ENCODE results near the gene ERGIC3. TPM values are rescaled to one million over a fixed set of nuclear protein-coding genes. Genes with fewer than 3 reads are reported as not detected.

Gene ERGIC3
- total and polyA plus RNA-seq, 10 donors: 127 to 179 (median 147) TPM

DNA sequence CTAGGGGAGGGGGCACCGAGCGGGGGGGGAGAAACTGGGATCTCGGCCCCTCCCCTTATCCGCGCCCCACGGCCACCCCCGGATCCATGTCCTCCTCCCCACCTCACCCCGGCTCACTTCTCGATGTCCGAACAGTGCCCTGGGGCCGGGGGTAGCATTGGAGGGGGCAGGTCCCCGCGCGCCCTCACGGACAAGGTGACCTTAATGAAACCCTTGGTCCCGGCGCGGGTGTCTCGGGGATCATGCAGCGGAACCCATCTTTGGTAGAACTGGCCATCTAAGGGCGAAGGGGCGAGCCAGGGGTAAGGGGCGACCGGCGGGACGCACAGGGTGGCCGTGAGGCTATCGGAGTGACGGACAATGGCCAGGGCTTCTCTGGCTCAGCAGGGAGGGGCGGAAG lies 60.1 kb downstream of the ERGIC3 start:
- H3K36me3 ChIP-seq: no peaks in the 10 kb centered on the region
- peaks cover 0 to 44% (median 23%) of the 10 kb centered on the region in 7 donors for H3K27me3 ChIP-seq (replicated peaks in 1 of 7)
- TF ChIP-seq POLR2A (IDR thresholded peaks at IDR 0.05) (no peak), POLR2AphosphoS5 (IDR thresholded peaks at IDR 0.05) (no peak)
- TF ChIP-seq, protein P1, sequence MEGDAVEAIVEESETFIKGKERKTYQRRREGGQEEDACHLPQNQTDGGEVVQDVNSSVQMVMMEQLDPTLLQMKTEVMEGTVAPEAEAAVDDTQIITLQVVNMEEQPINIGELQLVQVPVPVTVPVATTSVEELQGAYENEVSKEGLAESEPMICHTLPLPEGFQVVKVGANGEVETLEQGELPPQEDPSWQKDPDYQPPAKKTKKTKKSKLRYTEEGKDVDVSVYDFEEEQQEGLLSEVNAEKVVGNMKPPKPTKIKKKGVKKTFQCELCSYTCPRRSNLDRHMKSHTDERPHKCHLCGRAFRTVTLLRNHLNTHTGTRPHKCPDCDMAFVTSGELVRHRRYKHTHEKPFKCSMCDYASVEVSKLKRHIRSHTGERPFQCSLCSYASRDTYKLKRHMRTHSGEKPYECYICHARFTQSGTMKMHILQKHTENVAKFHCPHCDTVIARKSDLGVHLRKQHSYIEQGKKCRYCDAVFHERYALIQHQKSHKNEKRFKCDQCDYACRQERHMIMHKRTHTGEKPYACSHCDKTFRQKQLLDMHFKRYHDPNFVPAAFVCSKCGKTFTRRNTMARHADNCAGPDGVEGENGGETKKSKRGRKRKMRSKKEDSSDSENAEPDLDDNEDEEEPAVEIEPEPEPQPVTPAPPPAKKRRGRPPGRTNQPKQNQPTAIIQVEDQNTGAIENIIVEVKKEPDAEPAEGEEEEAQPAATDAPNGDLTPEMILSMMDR (IDR thresholded peaks at IDR 0.05 in 8 of 11, conservative IDR thresholded peaks at IDR 0.05 in 3 of 11): no peak
- H3K27ac ChIP-seq: peak overlapping the region in 2 of 8 donors; percentile 17 to 56
- intact Hi-C loops (cut with DNase I; ENCODE audit: low total_unique reads): no loop called here
- DNase-seq: no peak
- H3K4me3 ChIP-seq: peak overlapping the region; percentile 22 to 72 (median 46)
- 29 to 90% (median 32%) methylated on average over 2 to 30 of the region's 30 CpGs for WGBS, 5 donors
- H3K4me1 ChIP-seq: peaks cover 8 to 23% (median 19%) of the 10 kb centered on the region in 6 donors
- no peaks in the 10 kb centered on the region for H3K9me3 ChIP-seq

DNA sequence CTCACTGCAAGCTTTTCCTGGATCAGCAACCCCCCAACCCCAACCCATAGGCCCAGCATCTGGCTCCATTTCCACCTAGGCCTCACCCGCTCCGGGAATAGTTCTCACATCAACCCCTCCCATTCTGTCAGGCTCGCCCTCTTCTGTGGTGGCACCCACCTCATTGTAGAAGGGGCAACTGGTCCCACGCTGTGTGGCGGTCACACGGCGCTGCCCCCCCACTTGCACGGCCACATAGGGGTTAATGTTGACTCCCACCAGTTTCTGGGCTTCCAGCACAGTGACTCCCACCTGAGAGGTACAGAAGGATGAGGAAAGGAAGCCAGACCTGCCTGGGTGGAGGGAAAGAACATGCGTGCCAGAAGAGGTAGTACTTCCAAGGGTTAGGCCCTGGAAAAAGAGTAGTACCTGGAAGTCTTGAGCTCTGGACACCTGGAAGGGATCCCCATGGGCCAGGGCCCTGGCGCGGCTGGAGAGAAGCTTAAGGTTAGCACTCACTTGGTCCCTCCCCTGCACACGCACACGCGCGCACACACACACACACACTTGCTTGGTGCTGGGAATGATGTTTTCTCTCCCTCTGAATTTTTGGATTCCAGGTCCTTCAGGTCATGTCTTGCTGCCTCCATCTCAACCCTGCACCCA lies 61.1 kb downstream of the ERGIC3 start:
- intact Hi-C loops (cut with DNase I; ENCODE audit: low total_unique reads): no loop called here
- 90 to 95% (median 93%) methylated on average over 14 to 15 of the region's 15 CpGs for WGBS, 5 donors
- Histone ChIP-seq H3K36me3 (no peaks in the 10 kb centered on the region), H3K9me3 (no peaks in the 10 kb centered on the region), H3K4me3 (no peak overlapping the region), H3K4me1 (peaks cover 8 to 23% (median 19%) of the 10 kb centered on the region in 6 donors), H3K27me3 (replicated peaks in 1 of 7) (peaks cover 0 to 44% (median 23%) of the 10 kb centered on the region in 7 donors), H3K27ac (no peak overlapping the region)
- no peak for TF ChIP-seq POLR2AphosphoS5 (IDR thresholded peaks at IDR 0.05)
- TF ChIP-seq POLR2A (IDR thresholded peaks at IDR 0.05): no peak
- DNase-seq: peak; percentile 51

DNA sequence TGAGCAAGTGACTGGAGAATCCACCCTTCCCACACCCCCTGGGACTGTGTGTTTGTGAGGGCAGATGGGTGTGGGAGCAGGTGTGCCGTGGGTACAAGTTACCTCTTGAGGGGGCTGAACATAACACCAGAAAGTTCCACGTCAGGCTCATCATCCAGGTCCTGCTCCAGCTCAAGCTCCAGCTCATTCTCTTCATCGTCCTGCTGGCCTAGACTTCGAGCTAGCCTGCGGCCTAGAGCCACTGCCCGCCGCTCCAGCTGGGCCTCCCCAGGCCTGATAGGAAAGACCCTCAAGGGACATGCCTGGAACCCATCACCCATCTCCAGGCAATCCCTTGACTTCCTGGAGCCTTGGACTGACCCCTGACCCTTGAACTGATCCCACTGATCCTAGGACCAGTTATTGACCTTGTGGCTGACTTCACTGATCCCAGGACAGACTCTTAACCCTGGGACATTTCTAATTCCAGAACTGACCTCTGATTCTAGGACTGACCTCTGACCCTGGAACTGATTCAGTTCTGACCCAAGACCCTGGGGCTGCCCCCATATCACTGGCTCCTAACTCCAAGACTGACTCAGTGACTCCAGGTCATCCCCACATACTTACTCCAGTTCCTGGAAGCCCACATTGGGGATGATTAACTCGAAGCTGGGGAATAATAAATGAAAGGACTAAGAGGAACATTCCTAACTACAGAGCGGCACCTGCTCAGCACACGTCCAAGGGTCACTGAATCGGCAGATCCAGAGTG lies 62.0 kb downstream of the ERGIC3 start:
- TF ChIP-seq, protein P1 (IDR thresholded peaks at IDR 0.05 in 8 of 11, conservative IDR thresholded peaks at IDR 0.05 in 3 of 11): no peak
- TF ChIP-seq POLR2AphosphoS5 (IDR thresholded peaks at IDR 0.05) (no peak), POLR2A (IDR thresholded peaks at IDR 0.05) (no peak)
- H3K27ac ChIP-seq: peak overlapping the region in 1 of 8 donors; percentile 42
- H3K4me1 ChIP-seq: peaks cover 8 to 23% (median 19%) of the 10 kb centered on the region in 6 donors
- 90 to 95% (median 92%) methylated on average over 9 to 11 of the region's 11 CpGs for WGBS, 5 donors
- no peak overlapping the region for H3K4me3 ChIP-seq
- intact Hi-C loops (cut with DNase I; ENCODE audit: low total_unique reads): no loop called here
- H3K36me3 ChIP-seq: no peaks in the 10 kb centered on the region
- DNase-seq: peak; percentile 20
- no peaks in the 10 kb centered on the region for H3K9me3 ChIP-seq
- peaks cover 0 to 42% (median 23%) of the 10 kb centered on the region in 7 donors for H3K27me3 ChIP-seq (replicated peaks in 1 of 7)

- H3K4me3 ChIP-seq: no peak overlapping the region
- intact Hi-C loops (cut with DNase I; ENCODE audit: low total_unique reads): no loop called here
- TF ChIP-seq POLR2AphosphoS5 (IDR thresholded peaks at IDR 0.05) (no peak), POLR2A (IDR thresholded peaks at IDR 0.05) (no peak)
- TF ChIP-seq, protein P1 (IDR thresholded peaks at IDR 0.05 in 8 of 11, conservative IDR thresholded peaks at IDR 0.05 in 3 of 11): peak in 4 of 11 experiments; percentile 14 to 38 (median 26)
- 49 to 61% (median 54%) methylated on average over 3 to 4 of the region's 4 CpGs for WGBS, 5 donors
- DNase-seq: peak; percentile 66
- H3K4me1 ChIP-seq: peaks cover 8 to 23% (median 19%) of the 10 kb centered on the region in 6 donors
- H3K36me3 ChIP-seq: no peaks in the 10 kb centered on the region
- peak overlapping the region in 1 of 8 donors; percentile 42 for H3K27ac ChIP-seq
- H3K27me3 ChIP-seq (replicated peaks in 1 of 7): peaks cover 0 to 36% (median 23%) of the 10 kb centered on the region in 7 donors
- H3K9me3 ChIP-seq: no peaks in the 10 kb centered on the region
Measured at GRCh38 chr20:35604449-35604747, 62.5 kb downstream of the ERGIC3 start.
